Stimulated activated CD4-positive, alpha-beta T cell treated with anti-CD3 and anti-CD28 coated beads, Interleukin-12 subunit alpha, Interleukin-12 subunit beta, amount 100 ng/mL, for 48 hours (primary cell): ENCODE measurements around the gene CC2D2B.
"Not testable (repeated sequence)": the region's sequence is repeated elsewhere in the genome, so short reads cannot be mapped to it uniquely, and the experiment has no call there.

Source experiments
- DNase-seq, 3 donors: peaks; one replicate each; pipeline ENCODE4 v3.0.0-alpha.2; 2020; ENCODE audit warnings: low read depth in 2 of 3, low spot score in 1 of 3

CC2D2B gene

GRCh38 chr10:95906677-95907455 is 909 bp upstream of the CC2D2B start:
- peak; percentile 15 to 31 (median 27) for DNase-seq

DNA sequence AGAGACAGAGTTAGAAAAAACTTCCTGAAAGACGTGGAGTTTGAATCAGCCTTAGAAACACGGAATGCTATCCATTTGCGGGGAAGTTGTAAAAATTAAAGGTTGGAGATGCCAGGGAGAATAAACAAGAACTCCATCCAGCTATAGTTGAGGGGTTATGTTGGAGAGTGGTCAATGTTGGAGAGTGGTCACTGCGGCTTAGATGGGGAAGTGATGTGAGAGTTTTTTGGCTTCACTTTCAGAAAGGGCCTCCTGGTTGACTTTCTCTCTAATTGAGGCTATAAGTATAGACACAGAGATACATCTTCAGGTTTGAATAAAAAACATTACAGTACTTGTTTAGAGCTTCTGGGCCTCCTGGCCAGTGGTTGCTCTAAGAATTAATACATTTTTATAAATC is 675 bp downstream of the CC2D2B start:
- no peak for DNase-seq

- no peak for DNase-seq
Observed at GRCh38 chr10:95909561-95909960, 1.8 kb downstream of the CC2D2B start.

- DNase-seq = not testable (repeated sequence)
Observed at GRCh38 chr10:95916039-95916438, 8.3 kb downstream of the CC2D2B start.

DNA sequence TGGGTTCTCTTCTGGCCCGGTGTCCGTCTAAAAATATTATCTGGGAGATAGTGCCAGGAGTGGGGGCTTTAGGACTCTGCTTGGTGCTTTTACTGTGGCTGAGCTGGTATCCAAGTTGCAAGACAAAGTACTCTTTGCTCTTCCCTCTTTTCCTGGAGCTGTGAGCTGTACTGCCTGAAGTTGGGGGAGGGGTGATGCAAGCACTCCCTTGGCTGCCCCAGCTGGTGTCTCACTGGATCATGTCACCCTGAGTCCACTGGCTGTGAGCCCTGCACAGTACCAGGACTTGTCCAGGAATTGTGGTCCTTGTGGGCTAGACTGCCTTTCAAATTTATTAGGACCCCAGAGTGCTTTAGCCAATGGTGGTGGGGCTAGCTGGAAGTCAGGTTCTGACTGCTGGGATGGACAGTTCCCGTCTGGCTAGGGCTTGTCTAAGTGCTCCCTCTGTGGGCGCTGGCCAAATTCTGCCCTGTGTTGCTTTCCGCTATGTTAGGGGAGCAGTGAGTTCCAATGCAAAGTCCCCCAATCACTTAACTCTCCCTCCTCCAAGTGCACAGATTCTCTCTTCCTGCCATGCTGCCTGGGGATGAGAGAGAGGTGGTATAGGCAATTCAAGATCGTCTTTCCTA is 13.1 kb downstream of the CC2D2B start:
- no peak for DNase-seq

- no peak for DNase-seq
Observed at GRCh38 chr10:95925033-95925432, 17.3 kb downstream of the CC2D2B start.

- no peak for DNase-seq
Observed at GRCh38 chr10:95935429-95935828, 27.7 kb downstream of the CC2D2B start.

DNA sequence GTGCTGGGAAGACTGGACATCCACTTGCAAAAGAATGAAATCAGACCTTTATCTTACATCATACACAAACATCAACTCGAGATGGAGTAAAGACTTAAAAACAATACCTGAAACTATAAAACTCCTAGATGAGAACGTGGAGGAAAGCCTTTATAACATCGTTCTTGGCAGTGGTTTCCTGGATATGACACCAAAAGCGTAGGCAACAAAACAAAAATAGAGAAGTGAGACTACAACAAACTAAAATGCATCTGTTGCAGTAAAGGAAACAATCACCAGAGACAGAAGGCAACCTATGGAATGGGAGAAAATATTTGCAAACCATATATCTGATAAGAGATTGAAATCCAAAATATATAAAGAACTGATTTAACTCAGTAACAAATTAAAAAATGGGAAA is 33.3 kb downstream of the CC2D2B start:
- no peak for DNase-seq

DNA sequence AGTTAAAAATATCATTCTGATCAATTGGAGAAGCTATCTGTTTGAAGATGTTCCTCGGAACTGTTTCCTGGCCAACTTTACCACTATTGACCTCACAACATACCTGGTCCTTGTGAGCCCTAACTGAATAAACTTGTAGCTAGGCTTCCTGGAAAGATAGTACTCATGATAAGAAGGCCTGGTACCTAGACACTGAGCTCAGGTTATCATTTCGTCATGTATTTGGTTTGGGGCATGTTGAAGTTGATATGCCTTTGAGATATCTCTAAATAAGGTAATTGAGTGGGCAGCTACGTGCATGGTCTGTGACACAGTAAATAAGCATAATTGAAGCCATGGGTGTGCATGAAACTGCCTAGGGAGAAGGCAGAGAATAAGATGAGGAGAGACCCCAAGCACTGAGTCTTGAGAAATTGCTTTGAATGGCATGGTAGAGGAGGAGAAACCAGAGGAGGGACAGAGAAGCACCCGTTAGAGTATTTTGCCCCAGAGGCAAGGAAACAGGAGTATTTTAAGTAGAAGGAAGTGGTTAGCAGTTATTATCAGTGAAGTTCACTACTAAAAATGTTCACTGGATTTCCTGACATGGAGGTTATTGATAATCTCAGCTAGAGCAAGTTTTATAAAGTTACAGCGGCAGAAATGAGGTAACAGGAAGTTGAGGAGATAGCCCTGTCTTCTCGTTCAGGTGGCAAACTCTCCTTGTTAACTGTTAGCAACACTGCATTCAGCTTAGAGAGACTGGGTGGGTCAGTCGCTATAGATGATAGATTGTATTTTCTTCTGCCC is 55.6 kb downstream of the CC2D2B start:
- DNase-seq = no peak

- DNase-seq = no peak
Observed at GRCh38 chr10:95963991-95964389, 56.2 kb downstream of the CC2D2B start.

DNA sequence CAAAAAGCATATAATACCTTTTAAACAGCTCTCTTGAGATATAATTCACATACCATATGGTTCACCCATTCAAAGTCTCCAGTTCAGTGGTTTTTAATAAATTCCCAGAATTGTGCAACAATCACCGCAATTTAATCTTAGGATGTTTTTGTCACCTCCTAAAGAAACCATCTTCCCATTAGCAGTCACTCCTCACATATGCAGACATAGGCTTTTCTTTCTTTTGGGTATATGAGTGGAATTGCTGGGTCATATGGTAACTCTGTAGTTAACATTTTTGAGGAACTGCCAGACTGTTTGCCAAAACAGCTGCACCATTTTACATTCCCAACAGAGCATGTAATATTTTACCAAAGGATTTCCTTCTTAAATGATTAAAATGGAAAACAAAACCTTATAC is 57.0 kb downstream of the CC2D2B start:
- no peak for DNase-seq

GRCh38 chr10:95976362-95977229 is 68.8 kb downstream of the CC2D2B start:
- DNase-seq = no peak

- no peak for DNase-seq
Observed at GRCh38 chr10:95982200-95982599, 74.4 kb downstream of the CC2D2B start.

- no peak for DNase-seq
Observed at GRCh38 chr10:95987685-95988426, 80.1 kb downstream of the CC2D2B start.

DNA sequence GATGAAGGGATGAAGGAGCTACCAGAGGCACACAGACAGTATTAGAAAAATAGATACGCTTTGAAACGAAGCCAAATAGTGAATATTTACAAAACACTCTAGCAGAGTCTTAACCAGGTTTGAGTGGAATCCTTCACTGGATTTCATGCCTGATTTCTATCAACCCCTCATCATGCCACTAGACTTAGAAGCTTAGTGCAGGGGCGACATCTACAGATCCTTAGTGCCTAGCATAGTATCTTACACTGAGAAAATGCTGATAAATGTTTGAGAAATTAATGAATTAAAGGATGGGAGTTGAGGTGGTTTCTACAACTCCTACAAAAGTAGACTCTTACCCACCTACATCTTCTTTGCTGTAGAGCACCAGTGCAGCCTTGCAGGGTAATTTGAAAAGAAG is 80.9 kb downstream of the CC2D2B start:
- no peak for DNase-seq

DNA sequence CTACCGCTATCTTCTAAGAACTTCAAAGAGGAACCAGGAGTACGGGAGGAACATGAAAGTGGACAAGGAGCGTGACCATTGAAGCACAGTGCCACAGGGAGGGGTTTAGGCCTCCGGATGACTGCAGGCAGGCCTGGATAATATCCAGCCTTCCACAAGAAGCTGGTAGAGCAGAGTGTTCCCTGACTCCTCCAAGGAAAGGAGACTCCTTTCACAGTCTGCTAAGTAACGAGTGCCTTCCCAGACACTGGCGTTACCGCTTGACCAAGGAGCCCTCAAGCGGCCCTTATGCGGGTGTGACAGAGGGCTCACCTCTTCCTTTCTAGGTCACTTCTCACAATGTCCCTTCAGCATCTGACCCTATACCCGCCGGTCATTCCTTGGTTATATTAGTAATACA is 86.6 kb downstream of the CC2D2B start:
- DNase-seq = not testable (repeated sequence)

GRCh38 chr10:95998255-95998784 is 90.5 kb downstream of the CC2D2B start:
- no peak for DNase-seq

GRCh38 chr10:96013956-96014355 is 106.2 kb downstream of the CC2D2B start:
- DNase-seq = no peak

DNA sequence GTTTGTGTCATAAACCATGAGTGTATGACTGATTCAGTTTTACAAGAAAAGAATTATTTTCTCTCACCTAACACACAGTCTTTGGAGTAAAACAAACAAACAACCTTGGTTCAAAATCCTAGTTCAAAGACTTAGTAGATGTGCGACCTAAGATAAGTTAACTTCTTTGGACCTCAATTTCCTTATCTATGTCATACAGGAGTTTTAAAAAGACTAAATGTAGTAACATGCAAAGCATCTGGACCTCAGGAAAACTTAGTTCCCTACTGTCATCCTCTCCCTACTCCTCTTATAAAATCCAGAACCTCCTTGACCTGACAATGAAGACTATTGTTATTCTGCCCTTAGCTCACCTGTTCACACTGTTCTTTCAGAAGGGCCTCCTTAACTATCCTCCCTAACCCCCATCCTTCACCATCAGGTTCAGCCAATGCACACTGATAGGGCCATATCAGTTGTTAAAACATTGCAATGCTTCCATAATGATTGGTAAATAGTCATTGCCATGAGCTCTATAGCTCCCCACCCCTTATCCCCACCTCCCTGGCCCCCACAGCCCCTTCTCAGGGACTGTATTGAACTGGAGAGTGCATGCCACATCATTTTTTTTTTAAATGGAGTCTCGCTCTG is 106.8 kb downstream of the CC2D2B start:
- no peak for DNase-seq
